Body of pancreas (tissue), 4 donors: ENCODE data around the gene CNNM3. TPM values are rescaled to one million over a fixed set of nuclear protein-coding genes. Genes with fewer than 3 reads are reported as not detected.

ENCODE experiments used
- ATAC-seq: fragments of 150-250 bp; one replicate; pipeline ENCODE4 v1.9.1; 2016
- DNase-seq, 4 donors: peaks; one replicate each; pipeline ENCODE4 v3.0.0-alpha.2; 2019
- H3K27ac ChIP-seq, 4 donors: fragments of 200-600 bp; sonication (generic); 1 replicate in 3 of 4; 2 replicates in 1 of 4; pipeline versions ENCODE4 v1.5.1 to v1.6.1; 2016 to 2019; ENCODE audit warnings: mild to moderate bottlenecking in 1 of 4, mixed read lengths in 1 of 4, moderate library complexity in 1 of 4
- H3K27me3 ChIP-seq, 2 donors: fragments of 200-600 bp; sonication (generic); one replicate each; pipeline ENCODE4 v1.6.0; 2016; ENCODE audit warnings: mild to moderate bottlenecking in 1 of 2
- H3K36me3 ChIP-seq, 2 donors: fragments of 200-600 bp; sonication (generic); replicated peaks in 1 of 2; 2 replicates each; pipeline ENCODE4 v1.5.1; 2016; ENCODE audit warnings: low read depth in 2 of 2; ENCODE audit not compliant: insufficient read depth in 1 of 2
- H3K4me1 ChIP-seq: fragments of 200-600 bp; sonication (generic); one replicate; pipeline ENCODE4 v1.6.0; 2016
- H3K4me3 ChIP-seq, 2 donors: fragments of 200-600 bp; sonication (generic); 1 replicate in 1 of 2; 2 replicates in 1 of 2; pipeline ENCODE4 v1.5.1; 2016 to 2019
- H3K9me3 ChIP-seq, 3 donors: fragments of 200-600 bp; sonication (generic); 1 replicate in 2 of 3; 2 replicates in 1 of 3; pipeline ENCODE4 v1.5.1; 2016
- POLR2A ChIP-seq, 3 donors: fragments of 450-650 bp; IDR thresholded peaks; one replicate each; pipeline ENCODE4 v1.6.1; 2016; ENCODE audit warnings: antibody characterized with exemption in 3 of 3, mild to moderate bottlenecking in 2 of 3
- WGBS, 2 donors: methylation state at CpG; one replicate each; pipeline ENCODE4 v1.1.5; 2017; 5-methylcytosine and 5-hydroxymethylcytosine counted together
- intact Hi-C: fragments of 100-400 bp; cut with DNase I; formaldehyde crosslinking; loops from one replicate; pipeline ENCODE4 v1.15.1; 2023
- total RNA-seq, 2 donors: library from RNA; depleted of rRNA; stranded (reverse); fragments of >200 nt; gene quantifications; one replicate each; pipeline ENCODE4 v1.1.0, GENCODE V29; 2016
- TF ChIP-seq, protein P1 (sequence below), 7 experiments: fragments of 450-650 bp in 4 of 7; fragments of 200-600 bp in 3 of 7; sonication (generic) in 3 of 7; IDR thresholded peaks; one replicate each; pipeline ENCODE4 v1.5.1; 2016 to 2019; ENCODE audit warnings: antibody characterized with exemption in 7 of 7

The CNNM3 gene
- total RNA-seq, 2 donors from 2014 or later: 18.2 to 57.7 TPM

DNA sequence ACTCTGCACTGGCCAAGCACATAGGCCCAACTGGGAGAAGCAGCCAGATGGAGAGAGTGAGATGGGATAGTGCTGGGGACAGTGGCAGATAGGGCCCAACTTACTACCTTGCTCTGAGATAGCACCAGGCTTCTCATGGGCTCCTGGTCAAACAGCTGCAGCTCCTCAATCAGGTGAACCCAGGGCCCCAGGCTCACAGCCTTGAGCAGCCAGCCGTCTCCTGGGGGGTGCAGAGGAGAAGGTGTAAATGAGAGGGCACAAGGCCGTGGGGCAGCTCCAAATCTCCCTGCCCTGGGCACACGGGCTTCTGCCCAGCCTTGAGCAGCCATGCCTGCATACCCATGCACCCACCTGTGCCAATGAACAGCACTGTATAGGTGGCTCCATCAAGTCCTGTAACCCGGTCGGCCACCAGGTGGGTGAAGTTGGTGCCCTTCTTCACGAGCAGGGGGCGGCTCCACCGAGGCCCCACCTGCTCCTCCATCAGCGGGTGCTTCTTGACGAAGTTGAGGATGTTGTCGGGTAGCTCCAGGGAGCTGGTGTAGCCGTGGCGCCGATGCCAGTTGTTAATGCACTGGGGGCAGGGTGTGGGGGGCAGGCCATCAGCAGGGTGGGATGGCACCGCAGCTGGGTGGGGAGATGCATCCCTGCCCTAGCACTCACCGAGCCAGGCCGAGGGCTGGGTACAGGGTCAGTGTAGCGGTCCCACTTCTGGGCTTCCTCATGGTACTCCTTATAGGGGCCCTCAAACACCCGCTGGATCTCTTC is 47.7 kb downstream of the CNNM3 start:
- no peaks in the 10 kb centered on the region for H3K9me3 ChIP-seq
- H3K4me1 ChIP-seq: peaks cover 33% of the 10 kb centered on the region
- H3K4me3 ChIP-seq: no peak overlapping the region
- peaks cover 3 to 12% of the 10 kb centered on the region in 2 donors for H3K36me3 ChIP-seq
- H3K27me3 ChIP-seq: no peaks in the 10 kb centered on the region
- TF ChIP-seq POLR2A (IDR thresholded peaks at IDR 0.05): no peak
- TF ChIP-seq, protein P1, sequence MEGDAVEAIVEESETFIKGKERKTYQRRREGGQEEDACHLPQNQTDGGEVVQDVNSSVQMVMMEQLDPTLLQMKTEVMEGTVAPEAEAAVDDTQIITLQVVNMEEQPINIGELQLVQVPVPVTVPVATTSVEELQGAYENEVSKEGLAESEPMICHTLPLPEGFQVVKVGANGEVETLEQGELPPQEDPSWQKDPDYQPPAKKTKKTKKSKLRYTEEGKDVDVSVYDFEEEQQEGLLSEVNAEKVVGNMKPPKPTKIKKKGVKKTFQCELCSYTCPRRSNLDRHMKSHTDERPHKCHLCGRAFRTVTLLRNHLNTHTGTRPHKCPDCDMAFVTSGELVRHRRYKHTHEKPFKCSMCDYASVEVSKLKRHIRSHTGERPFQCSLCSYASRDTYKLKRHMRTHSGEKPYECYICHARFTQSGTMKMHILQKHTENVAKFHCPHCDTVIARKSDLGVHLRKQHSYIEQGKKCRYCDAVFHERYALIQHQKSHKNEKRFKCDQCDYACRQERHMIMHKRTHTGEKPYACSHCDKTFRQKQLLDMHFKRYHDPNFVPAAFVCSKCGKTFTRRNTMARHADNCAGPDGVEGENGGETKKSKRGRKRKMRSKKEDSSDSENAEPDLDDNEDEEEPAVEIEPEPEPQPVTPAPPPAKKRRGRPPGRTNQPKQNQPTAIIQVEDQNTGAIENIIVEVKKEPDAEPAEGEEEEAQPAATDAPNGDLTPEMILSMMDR (IDR thresholded peaks at IDR 0.05): no peak
- 92% methylated on average over 19 of the region's 19 CpGs; no CpG with 5 or more reads in 1 of the 2 donors for WGBS, 2 donors
- no peak for ATAC-seq
- intact Hi-C loops: loop anchor here (5.0 kb wide), 1 partner anchor 84 kb away; no protein-coding TSS in a partner anchor
- DNase-seq: no peak
- H3K27ac ChIP-seq: no peak overlapping the region

DNA sequence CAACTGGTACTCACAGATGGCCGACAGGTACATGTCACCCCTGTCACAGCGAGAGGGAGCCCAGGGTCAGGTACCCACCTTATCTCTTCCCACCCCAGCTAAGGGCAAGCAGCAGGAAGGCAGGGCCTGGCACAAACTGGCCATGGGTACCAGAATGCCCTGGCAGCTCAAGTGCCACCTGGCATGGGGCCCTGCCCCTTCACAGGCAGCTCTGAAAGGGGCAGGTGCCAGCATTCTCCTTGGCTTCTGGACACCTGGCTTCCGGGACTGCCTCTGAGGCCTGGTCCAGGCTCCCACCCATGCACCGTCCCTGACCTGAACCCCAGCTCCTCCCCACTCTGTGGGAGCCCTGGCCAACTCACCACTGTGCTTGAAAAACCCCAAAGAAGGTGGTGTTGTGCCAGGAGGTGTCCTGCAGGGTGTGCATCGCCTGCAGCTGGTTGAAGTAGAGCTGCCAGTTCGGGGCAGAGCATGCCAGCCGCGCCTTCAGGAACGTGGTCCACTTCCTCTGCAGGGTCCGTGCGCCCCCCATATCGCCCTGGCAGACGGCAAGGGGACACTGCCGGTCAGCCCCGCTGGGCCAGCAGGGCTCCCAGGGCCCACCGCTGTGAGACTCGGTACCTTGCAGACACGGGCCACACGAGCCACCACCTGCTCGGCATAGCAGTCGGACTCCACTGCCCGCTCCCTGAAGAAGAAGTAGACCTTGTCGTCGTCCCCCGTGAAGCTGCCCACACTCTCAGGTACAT is 48.4 kb downstream of the CNNM3 start:
- Histone ChIP-seq H3K27ac (no peak overlapping the region), H3K27me3 (no peaks in the 10 kb centered on the region), H3K9me3 (no peaks in the 10 kb centered on the region), H3K4me1 (peaks cover 25% of the 10 kb centered on the region), H3K36me3 (peaks cover 3 to 12% of the 10 kb centered on the region in 2 donors), H3K4me3 (no peak overlapping the region)
- peak in 2 of 4 donors; percentile 54 to 60 for DNase-seq
- WGBS, 2 donors: 86% methylated on average over 25 of the region's 25 CpGs; no CpG with 5 or more reads in 1 of the 2 donors
- ATAC-seq: no peak
- intact Hi-C loops: loop anchor here (5.0 kb wide), 1 partner anchor 83 kb away; no protein-coding TSS in a partner anchor
- TF ChIP-seq, protein P1 (IDR thresholded peaks at IDR 0.05): no peak
- TF ChIP-seq POLR2A (IDR thresholded peaks at IDR 0.05): no peak

DNA sequence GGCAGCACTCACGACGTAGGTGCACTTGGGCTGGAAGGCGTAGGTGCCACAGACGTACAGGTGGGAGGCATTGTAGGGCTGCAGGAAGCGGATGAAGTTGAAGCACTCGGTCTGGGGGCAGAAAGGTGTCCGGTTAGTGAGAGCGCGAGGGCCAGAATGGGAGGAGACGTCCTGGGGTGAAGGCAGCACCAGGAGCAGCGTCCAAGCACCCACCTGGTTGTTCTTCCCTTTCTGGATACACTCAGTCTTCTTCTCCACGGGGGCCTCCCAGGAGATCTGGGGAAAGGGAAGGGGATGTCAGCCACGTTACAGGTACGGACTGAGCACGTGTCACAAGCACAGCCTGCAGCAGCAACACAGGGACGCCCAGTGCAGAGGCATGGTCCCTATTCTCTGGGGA is 49.6 kb downstream of the CNNM3 start:
- no peaks in the 10 kb centered on the region for H3K9me3 ChIP-seq
- DNase-seq: no peak
- H3K36me3 ChIP-seq: peaks cover 3 to 12% of the 10 kb centered on the region in 2 donors
- H3K27ac ChIP-seq: no peak overlapping the region
- intact Hi-C loops: no loop called here
- H3K27me3 ChIP-seq: no peaks in the 10 kb centered on the region
- 83 to 87% methylated on average over 14 to 16 of the region's 16 CpGs for WGBS, 2 donors
- H3K4me1 ChIP-seq: peaks cover 32% of the 10 kb centered on the region
- ATAC-seq: no peak
- no peak overlapping the region for H3K4me3 ChIP-seq
- TF ChIP-seq, protein P1 (IDR thresholded peaks at IDR 0.05): no peak
- no peak for TF ChIP-seq POLR2A (IDR thresholded peaks at IDR 0.05)

DNA sequence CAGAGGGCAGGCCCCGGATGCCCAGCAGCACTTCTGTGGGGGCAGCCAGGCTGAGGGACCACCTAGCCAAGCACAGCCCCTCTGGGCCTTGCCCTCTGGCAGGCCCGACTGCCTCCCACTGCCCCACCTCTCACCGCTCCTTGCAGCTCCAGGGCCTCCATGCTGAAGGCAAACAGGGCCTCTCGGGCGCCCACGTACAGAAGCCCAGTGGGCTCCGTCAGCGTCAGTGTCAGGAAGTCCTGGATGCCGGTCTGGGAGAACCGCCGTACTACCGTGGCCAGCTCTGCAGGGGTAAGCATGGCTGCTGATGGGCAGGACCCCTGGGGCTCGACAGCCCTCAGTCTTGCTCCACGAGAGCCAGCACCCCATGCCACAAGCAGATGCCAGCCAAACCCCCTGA is 50.1 kb downstream of the CNNM3 start:
- H3K36me3 ChIP-seq: peaks cover 3 to 12% of the 10 kb centered on the region in 2 donors
- intact Hi-C loops: no loop called here

More for the DNA sequence above, 50.1 kb downstream of the CNNM3 start:
- ATAC-seq (no peak), DNase-seq (no peak)
- Histone ChIP-seq H3K4me1 (peaks cover 35% of the 10 kb centered on the region), H3K27ac (peak overlapping the region in 1 of 4 donors; percentile 50), H3K4me3 (no peak overlapping the region), H3K9me3 (no peaks in the 10 kb centered on the region), H3K27me3 (no peaks in the 10 kb centered on the region)
- TF ChIP-seq, protein P1 (IDR thresholded peaks at IDR 0.05): no peak
- no peak for TF ChIP-seq POLR2A (IDR thresholded peaks at IDR 0.05)
- 77% methylated on average over 14 of the region's 14 CpGs; no CpG with 5 or more reads in 1 of the 2 donors for WGBS, 2 donors
